IMR-90 (cell line): ENCODE measurements around the gene AHNAK. TPM values are rescaled to one million over a fixed set of nuclear protein-coding genes. Genes with fewer than 3 reads are reported as not detected.
"Not testable (repeated sequence)": the region's sequence is repeated elsewhere in the genome, so short reads cannot be mapped to it uniquely, and the experiment has no call there.

Source experiments
- ATAC-seq: fragments of 200-7000 bp; cut with Tn5 transposase; 2 replicates; pipeline ENCODE4 v1.9.1; 2020; ENCODE audit warnings: low read depth, mild to moderate bottlenecking, moderate library complexity
- BruUV-seq: library from RNA; stranded (reverse); fragments of 400-500 nt; replicated peaks from 2 replicates; lab custom pipeline; 2021; lab: Mats Ljungman, UMichigan
- CTCF ChIA-PET: fragments of 300-600 bp; formaldehyde crosslinking; extraction: SDS; loops from one replicate; lab custom pipeline; 2021; ENCODE audit warnings: antibody characterized with exemption; lab: Yijun Ruan, JAX
- POLR2A ChIA-PET: fragments of 300-600 bp; sonication (Branson Sonifier 250); formaldehyde crosslinking; loops from one replicate; lab custom pipeline; 2022; ENCODE audit warnings: antibody characterized with exemption; ENCODE audit not compliant: unreplicated experiment; lab: Charles Lee
- DNase-seq: peaks from one replicate; pipeline ENCODE4 v3.0.0; 2013
- H2AFZ ChIP-seq: replicated peaks from 2 replicates; pipeline ENCODE3; 2013; ENCODE audit warnings: low read length, mild to moderate bottlenecking; ENCODE audit not compliant: poor library complexity
- H2AK5ac ChIP-seq: 2 replicates; pipeline ENCODE4 v1.6.1; 2013; ENCODE audit warnings: low read depth, low read length, inconsistent platforms
- H2AK9ac ChIP-seq: replicated peaks from 2 replicates; pipeline ENCODE3; 2013; ENCODE audit warnings: mild to moderate bottlenecking, low read depth, low read length, moderate library complexity; ENCODE audit not compliant: poor library complexity
- H2BK120ac ChIP-seq: 2 replicates; pipeline ENCODE4 v1.6.1; 2013; ENCODE audit warnings: low read depth, low read length, inconsistent platforms
- H2BK15ac ChIP-seq: 3 replicates; pipeline ENCODE4 v1.6.1; 2013; ENCODE audit warnings: low read depth, low read length, inconsistent platforms
- H2BK20ac ChIP-seq: 2 replicates; pipeline ENCODE4 v1.6.1; 2013; ENCODE audit warnings: low read depth, mild to moderate bottlenecking, inconsistent platforms, low read length, moderate library complexity
- H2BK5ac ChIP-seq: 2 replicates; pipeline ENCODE4 v1.6.1; 2013; ENCODE audit warnings: mild to moderate bottlenecking, low read depth, low read length, inconsistent platforms; ENCODE audit not compliant: poor library complexity, severe bottlenecking
- H3K14ac ChIP-seq: replicated peaks from 2 replicates; pipeline ENCODE4 v1.6.1; 2013; ENCODE audit warnings: low read depth, low read length, inconsistent platforms
- H3K18ac ChIP-seq: 2 replicates; pipeline ENCODE4 v1.6.1; 2013; ENCODE audit warnings: low read depth, low read length, control low read depth
- H3K23ac ChIP-seq: 2 replicates; pipeline ENCODE4 v1.6.1; 2013; ENCODE audit warnings: low read depth, low read length, inconsistent platforms
- H3K27ac ChIP-seq: 2 replicates; pipeline ENCODE4 v1.5.1; 2013; ENCODE audit warnings: mild to moderate bottlenecking, control low read depth, low read length; ENCODE audit not compliant: insufficient read depth
- H3K27me3 ChIP-seq: 2 replicates; pipeline ENCODE4 v1.6.1; 2013; ENCODE audit warnings: low read length; ENCODE audit not compliant: control insufficient read depth, insufficient read depth
- H3K36me3 ChIP-seq: 2 replicates; pipeline ENCODE4 v1.6.1; 2013; ENCODE audit warnings: low read length, mixed read lengths; ENCODE audit not compliant: control insufficient read depth, insufficient read depth
- H3K4ac ChIP-seq: 2 replicates; pipeline ENCODE4 v1.6.1; 2013; ENCODE audit warnings: low read depth, low read length, inconsistent platforms
- H3K4me1 ChIP-seq: 2 replicates; pipeline ENCODE4 v1.6.1; 2013; ENCODE audit warnings: low read length, mixed read lengths; ENCODE audit not compliant: control insufficient read depth, insufficient read depth
- H3K4me2 ChIP-seq: 2 replicates; pipeline ENCODE4 v1.6.1; 2013; ENCODE audit warnings: low read depth, mild to moderate bottlenecking, control low read depth, low read length, moderate library complexity
- H3K4me3 ChIP-seq: 2 replicates; pipeline ENCODE4 v1.5.1; 2013; ENCODE audit warnings: low read depth, mild to moderate bottlenecking, control low read depth, low read length, moderate library complexity; ENCODE audit not compliant: insufficient read depth
- H3K56ac ChIP-seq: 2 replicates; pipeline ENCODE4 v1.6.1; 2013; ENCODE audit warnings: low read length, inconsistent platforms; ENCODE audit not compliant: insufficient read depth; ENCODE audit errors: extremely low read depth
- H3K79me1 ChIP-seq, 2 experiments: 2 replicates each; pipeline ENCODE4 v1.6.1; 2013; ENCODE audit warnings: low read length in 2 of 2, inconsistent platforms in 1 of 2, low read depth in 1 of 2
- H3K9ac ChIP-seq: 2 replicates; pipeline ENCODE4 v1.6.1; 2013; ENCODE audit warnings: low read depth, low read length, control low read depth
- H3K9me1 ChIP-seq: 2 replicates; pipeline ENCODE4 v1.6.1; 2013; ENCODE audit warnings: low read length, inconsistent platforms; ENCODE audit not compliant: insufficient read depth
- H3K9me3 ChIP-seq: 2 replicates; pipeline ENCODE4 v1.6.1; 2013; ENCODE audit warnings: low read length; ENCODE audit not compliant: control insufficient read depth, insufficient read depth
- H4K20me1 ChIP-seq: 2 replicates; pipeline ENCODE4 v1.6.1; 2013; ENCODE audit warnings: low read length, inconsistent platforms; ENCODE audit not compliant: insufficient read depth
- H4K5ac ChIP-seq: 2 replicates; pipeline ENCODE4 v1.6.1; 2013; ENCODE audit warnings: mild to moderate bottlenecking, low read depth, low read length, control low read depth
- H4K8ac ChIP-seq, 2 experiments: 2 replicates each; pipeline ENCODE4 v1.6.1; 2013; ENCODE audit warnings: low read depth in 2 of 2, low read length in 2 of 2, control low read depth in 1 of 2, inconsistent platforms in 1 of 2
- H4K91ac ChIP-seq: 2 replicates; pipeline ENCODE4 v1.6.1; 2013; ENCODE audit warnings: low read depth, low read length, inconsistent platforms; ENCODE audit not compliant: insufficient read depth
- WGBS, 2 experiments: methylation state at CpG; one replicate each; pipeline versions ENCODE4 v1.1.5 to v1.1.7; 2013; ENCODE audit warnings: missing lambda C conversion rate in 2 of 2; ENCODE audit not compliant: insufficient read length in 1 of 2; ENCODE audit errors: extremely low coverage in 2 of 2; 5-methylcytosine and 5-hydroxymethylcytosine counted together
- dilution Hi-C: fragments of 300-500 bp; cut with HindIII; formaldehyde crosslinking; loops from one replicate; pipeline ENCODE4 v1.14.3; 2018; ENCODE audit warnings: low sequenced_read_pairs; ENCODE audit not compliant: unreplicated experiment
- in situ Hi-C: fragments of 300-500 bp; cut with MboI; formaldehyde crosslinking; loops from 3 replicates; pipeline ENCODE4 v1.14.3; 2019; ENCODE audit warnings: low sequenced_read_pairs, inconsistent platforms, mixed read lengths
- intact Hi-C: fragments of 100-400 bp; cut with micrococcal nuclease; formaldehyde crosslinking; loops from 2 replicates; pipeline ENCODE4 v1.10.0; 2022
- polyA plus RNA-seq, 3 experiments: library from polyadenylated mRNA; depleted of rRNA; stranded (reverse); fragments of >200 nt; gene quantifications; 2 replicates each; pipeline ENCODE4 v1.2.3, GENCODE V29; 2012; ENCODE audit warnings: low replicate concordance in 1 of 3
- total RNA-seq: library from RNA; depleted of rRNA; stranded (reverse); fragments of >200 nt; gene quantifications from 2 replicates; pipeline ENCODE4 v1.2.3, GENCODE V29; 2012

The AHNAK gene
- total and polyA plus RNA-seq, 2 of the 4 experiments (the other 2 are of a cell fraction): 95.1 to 695 TPM

GRCh38 chr11:62550478-62550877 lies 3.9 kb upstream of the AHNAK start:
- H2BK5ac ChIP-seq, H3K9me3 ChIP-seq, H4K20me1 ChIP-seq, H4K5ac ChIP-seq, H2AK9ac ChIP-seq, dilution Hi-C loops, H3K14ac ChIP-seq, BruUV-seq, H4K91ac ChIP-seq, intact Hi-C loops, H3K18ac ChIP-seq, H3K36me3 ChIP-seq, H3K9ac ChIP-seq, CTCF ChIA-PET, H2BK15ac ChIP-seq, H3K56ac ChIP-seq, H3K4ac ChIP-seq, ATAC-seq, H4K8ac ChIP-seq, H2BK120ac ChIP-seq, H3K27ac ChIP-seq, H2BK20ac ChIP-seq, H3K27me3 ChIP-seq, H3K4me2 ChIP-seq, H3K4me3 ChIP-seq, H3K23ac ChIP-seq, DNase-seq, H2AFZ ChIP-seq: not testable (repeated sequence)
- Histone ChIP-seq H3K79me1 (peaks cover 11 to 62% of the 10 kb centered on the region in 2 experiments; a peak in 3 of 4 replicates), H3K9me1 (peaks cover 22% of the 10 kb centered on the region), H3K4me1 (peaks cover 31% of the 10 kb centered on the region), H2AK5ac (peak overlapping the region; percentile 25; the same call in 1 of the 2 replicates)
- in situ Hi-C loops: loop anchor here (5.0 kb wide), 1 partner anchor 128 kb away; no protein-coding TSS in a partner anchor
- no CpG with 5 or more reads among the region's 2 CpGs for WGBS, 2 experiments
- POLR2A ChIA-PET: interaction anchor here (0.6 kb wide), 1 partner anchor 46 kb away, joined by 3 read pairs; no protein-coding TSS in a partner anchor
